ENCODE measurements around the gene ZNF224. TPM values are rescaled to one million over a fixed set of nuclear protein-coding genes. Genes with fewer than 3 reads are reported as not detected.

ZNF224 gene
- total RNA-seq, 1 experiment from 2014 or later = 14.8 TPM

- H3K36me3 Mint-ChIP-seq = peaks cover 53% of the 10 kb centered on the region
- ChIA-PET CTCF (no interaction called here), POLR2A (no interaction called here)
- no peak for ATAC-seq
- H3K27ac Mint-ChIP-seq = no peak overlapping the region
- no peak overlapping the region for H3K4me3 Mint-ChIP-seq
- peaks cover 24% of the 10 kb centered on the region for H3K27me3 Mint-ChIP-seq (ENCODE audit: low read depth)
- peaks cover 16% of the 10 kb centered on the region for H3K4me1 Mint-ChIP-seq
- no peak for DNase-seq (ENCODE audit: low spot score)
- TF ChIP-seq ZBTB43 (CRISPR knock-in tag; IDR thresholded peaks at IDR 0.05) = no peak
- TF ChIP-seq SOX15 (CRISPR knock-in tag; IDR thresholded peaks at IDR 0.05) = no peak
- TF ChIP-seq ZNF425 (CRISPR knock-in tag; conservative IDR thresholded peaks at IDR 0.05) = no peak
- no peak for TF ChIP-seq ZNF512 (CRISPR knock-in tag; IDR thresholded peaks at IDR 0.05; ENCODE audit: borderline replicate concordance)
- TF ChIP-seq SMAD3 (CRISPR knock-in tag; IDR thresholded peaks at IDR 0.05; ENCODE audit: borderline replicate concordance) = no peak
- TF ChIP-seq ESRRA (CRISPR knock-in tag; IDR thresholded peaks at IDR 0.05; ENCODE audit: borderline replicate concordance) = no peak
- no peak for TF ChIP-seq TCF7 (CRISPR knock-in tag; IDR thresholded peaks at IDR 0.05; ENCODE audit: low read depth)
- no peak for TF ChIP-seq HMGXB4 (CRISPR knock-in tag; IDR thresholded peaks at IDR 0.05)
- no peak for TF ChIP-seq ATF3 (CRISPR knock-in tag; conservative IDR thresholded peaks at IDR 0.05)
- TF ChIP-seq SMAD4 (CRISPR knock-in tag; IDR thresholded peaks at IDR 0.05) = no peak
- no peak for TF ChIP-seq STAT6 (CRISPR knock-in tag; conservative IDR thresholded peaks at IDR 0.05; ENCODE audit: low read depth)
- no peak for TF ChIP-seq TEAD4 (CRISPR knock-in tag; IDR thresholded peaks at IDR 0.05)
- TF ChIP-seq MYBL2 (CRISPR knock-in tag; IDR thresholded peaks at IDR 0.05) = no peak
- no peak for TF ChIP-seq USF2 (CRISPR knock-in tag; IDR thresholded peaks at IDR 0.05)
- no peak for TF ChIP-seq ZNF121 (CRISPR knock-in tag; IDR thresholded peaks at IDR 0.05)
- TF ChIP-seq ZNF671 (CRISPR knock-in tag; IDR thresholded peaks at IDR 0.05) = no peak
- peaks cover 66% of the 10 kb centered on the region for H3K9me3 Mint-ChIP-seq
Measured at GRCh38 chr19:44069415-44069814, 24.7 kb upstream of the ZNF224 start.
